ENCODE measurements around the gene POMGNT1.

POMGNT1 gene

GRCh38 chr1:46188295-46189030 lies 9.8 kb downstream of the POMGNT1 start:
- Histone ChIP-seq H3K4me2 (ENCODE audit: low read length) (no peak overlapping the region), H2AFZ (ENCODE audit: low read length) (no peak overlapping the region), H3K9me2 (ENCODE audit: low read depth, low read length) (no peaks in the 10 kb centered on the region), H3K4me3 (ENCODE audit: low read depth, low read length, poor library complexity, severe bottlenecking) (no peak overlapping the region), H3K4me1 (ENCODE audit: insufficient read depth, low read length, severe bottlenecking) (no peaks in the 10 kb centered on the region), H3K9me3 (ENCODE audit: low read length) (no peaks in the 10 kb centered on the region), H3K9ac (ENCODE audit: low read length) (no peak overlapping the region), H3K36me3 (ENCODE audit: insufficient read depth, low read length) (peaks cover 14% of the 10 kb centered on the region; the same call in 1 of the 2 replicates), H3K27ac (ENCODE audit: low read depth, low read length, poor library complexity, severe bottlenecking) (no peak overlapping the region), H3F3A (ENCODE audit: insufficient read depth, low read length) (no peaks in the 10 kb centered on the region), H4K20me1 (ENCODE audit: insufficient read depth, low read length) (no peaks in the 10 kb centered on the region), H3K27me3 (ENCODE audit: insufficient read depth, low read length) (no peaks in the 10 kb centered on the region), H3K79me2 (ENCODE audit: insufficient read depth, low read length) (no peaks in the 10 kb centered on the region)
- TF ChIP-seq CTCF (IDR thresholded peaks at IDR 0.05; ENCODE audit: low read length) (no peak), EZH2 (IDR thresholded peaks at IDR 0.05; ENCODE audit: borderline replicate concordance, low read length) (no peak)

GRCh38 chr1:46187106-46187869 lies 10.9 kb downstream of the POMGNT1 start:
- no peaks in the 10 kb centered on the region for H3K9me2 ChIP-seq (ENCODE audit: low read depth, low read length)
- H3K79me2 ChIP-seq (ENCODE audit: insufficient read depth, low read length), result no peaks in the 10 kb centered on the region
- H3K9me3 ChIP-seq (ENCODE audit: low read length), result no peaks in the 10 kb centered on the region
- no peak overlapping the region for H2AFZ ChIP-seq (ENCODE audit: low read length)
- no peaks in the 10 kb centered on the region for H3K27me3 ChIP-seq (ENCODE audit: insufficient read depth, low read length)
- no peak overlapping the region for H3K9ac ChIP-seq (ENCODE audit: low read length)
- no peak overlapping the region for H3K27ac ChIP-seq (ENCODE audit: low read depth, low read length, poor library complexity, severe bottlenecking)
- H3F3A ChIP-seq (ENCODE audit: insufficient read depth, low read length), result no peaks in the 10 kb centered on the region
- H3K4me1 ChIP-seq (ENCODE audit: insufficient read depth, low read length, severe bottlenecking), result no peaks in the 10 kb centered on the region
- H3K4me3 ChIP-seq (ENCODE audit: low read depth, low read length, poor library complexity, severe bottlenecking), result no peak overlapping the region
- peaks cover 5% of the 10 kb centered on the region; the same call in 1 of the 2 replicates for H3K36me3 ChIP-seq (ENCODE audit: insufficient read depth, low read length)
- H3K4me2 ChIP-seq (ENCODE audit: low read length), result no peak overlapping the region
- H4K20me1 ChIP-seq (ENCODE audit: insufficient read depth, low read length), result no peaks in the 10 kb centered on the region
- no peak for TF ChIP-seq CTCF (IDR thresholded peaks at IDR 0.05; ENCODE audit: low read length)
- TF ChIP-seq EZH2 (IDR thresholded peaks at IDR 0.05; ENCODE audit: borderline replicate concordance, low read length), result no peak

GRCh38 chr1:46186076-46186475 lies 12.2 kb downstream of the POMGNT1 start:
- Histone ChIP-seq H3K4me3 (ENCODE audit: low read depth, low read length, poor library complexity, severe bottlenecking) (no peak overlapping the region), H3K9ac (ENCODE audit: low read length) (no peak overlapping the region), H3K79me2 (ENCODE audit: insufficient read depth, low read length) (no peaks in the 10 kb centered on the region), H3K9me3 (ENCODE audit: low read length) (no peaks in the 10 kb centered on the region), H3K9me2 (ENCODE audit: low read depth, low read length) (no peaks in the 10 kb centered on the region), H3K4me1 (ENCODE audit: insufficient read depth, low read length, severe bottlenecking) (no peaks in the 10 kb centered on the region), H3F3A (ENCODE audit: insufficient read depth, low read length) (no peaks in the 10 kb centered on the region), H3K27me3 (ENCODE audit: insufficient read depth, low read length) (no peaks in the 10 kb centered on the region), H2AFZ (ENCODE audit: low read length) (no peak overlapping the region), H4K20me1 (ENCODE audit: insufficient read depth, low read length) (no peaks in the 10 kb centered on the region), H3K4me2 (ENCODE audit: low read length) (no peak overlapping the region), H3K27ac (ENCODE audit: low read depth, low read length, poor library complexity, severe bottlenecking) (no peak overlapping the region), H3K36me3 (ENCODE audit: insufficient read depth, low read length) (no peaks in the 10 kb centered on the region; the same call in 1 of the 2 replicates)
- TF ChIP-seq CTCF (IDR thresholded peaks at IDR 0.05; ENCODE audit: low read length), result no peak
- TF ChIP-seq EZH2 (IDR thresholded peaks at IDR 0.05; ENCODE audit: borderline replicate concordance, low read length), result no peak
